ENCODE results near the gene CAMK2A.

DNA sequence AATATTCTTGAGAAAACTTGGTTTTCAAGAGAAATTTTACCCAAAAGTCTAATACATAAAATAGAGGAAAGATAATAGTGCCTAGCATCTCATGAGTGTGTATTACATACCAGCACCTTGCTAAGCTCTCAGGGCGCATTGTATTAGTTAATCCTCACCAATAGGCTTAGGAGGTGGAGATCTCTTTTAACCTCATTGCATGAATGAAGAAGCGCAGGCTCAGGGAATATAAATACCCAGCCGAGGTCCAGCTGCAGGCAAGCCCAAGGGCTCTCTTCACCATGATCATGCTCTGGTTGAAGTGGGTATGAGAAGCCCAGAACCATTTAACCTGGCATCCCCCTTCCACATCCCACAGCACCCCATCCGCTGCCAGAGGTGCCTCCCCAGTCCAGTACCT is 46.0 kb downstream of the CAMK2A start:
- TF ChIP-seq, protein P1, sequence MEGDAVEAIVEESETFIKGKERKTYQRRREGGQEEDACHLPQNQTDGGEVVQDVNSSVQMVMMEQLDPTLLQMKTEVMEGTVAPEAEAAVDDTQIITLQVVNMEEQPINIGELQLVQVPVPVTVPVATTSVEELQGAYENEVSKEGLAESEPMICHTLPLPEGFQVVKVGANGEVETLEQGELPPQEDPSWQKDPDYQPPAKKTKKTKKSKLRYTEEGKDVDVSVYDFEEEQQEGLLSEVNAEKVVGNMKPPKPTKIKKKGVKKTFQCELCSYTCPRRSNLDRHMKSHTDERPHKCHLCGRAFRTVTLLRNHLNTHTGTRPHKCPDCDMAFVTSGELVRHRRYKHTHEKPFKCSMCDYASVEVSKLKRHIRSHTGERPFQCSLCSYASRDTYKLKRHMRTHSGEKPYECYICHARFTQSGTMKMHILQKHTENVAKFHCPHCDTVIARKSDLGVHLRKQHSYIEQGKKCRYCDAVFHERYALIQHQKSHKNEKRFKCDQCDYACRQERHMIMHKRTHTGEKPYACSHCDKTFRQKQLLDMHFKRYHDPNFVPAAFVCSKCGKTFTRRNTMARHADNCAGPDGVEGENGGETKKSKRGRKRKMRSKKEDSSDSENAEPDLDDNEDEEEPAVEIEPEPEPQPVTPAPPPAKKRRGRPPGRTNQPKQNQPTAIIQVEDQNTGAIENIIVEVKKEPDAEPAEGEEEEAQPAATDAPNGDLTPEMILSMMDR (conservative IDR thresholded peaks at IDR 0.05 in 1 of 2, IDR thresholded peaks at IDR 0.05 in 1 of 2; ENCODE audit: low read depth in 1 of 2, low read length in 2 of 2) = no peak
- no peak for TF ChIP-seq EZH2 (IDR thresholded peaks at IDR 0.05; ENCODE audit: low read length, missing control alignments)

Data from fibroblast of lung (primary cell).